Fibroblast of lung (primary cell): Measurements from ENCODE around the gene SH3PXD2A. TPM values are rescaled to one million over a fixed set of nuclear protein-coding genes. Genes with fewer than 3 reads are reported as not detected.

ENCODE experiments used
- DNase-seq, 2 donors: peaks; one replicate each; pipeline versions ENCODE4 v3.0.0 to v3.0.0-alpha.2; 2010; ENCODE audit warnings: low read depth in 2 of 2
- H2AFZ ChIP-seq: 2 replicates; pipeline ENCODE4 v1.5.1; 2012; ENCODE audit warnings: low read length, control low read depth, inconsistent platforms
- H3K27ac ChIP-seq: 2 replicates; pipeline ENCODE4 v1.5.1; 2011; ENCODE audit warnings: low read length, control low read depth; ENCODE audit not compliant: insufficient read depth
- H3K27me3 ChIP-seq: 2 replicates; pipeline ENCODE4 v1.5.1; 2011; ENCODE audit warnings: mild to moderate bottlenecking, low read length; ENCODE audit not compliant: control insufficient read depth, insufficient read depth
- H3K36me3 ChIP-seq: 2 replicates; pipeline ENCODE4 v1.5.1; 2011; ENCODE audit warnings: low read length; ENCODE audit not compliant: control insufficient read depth, insufficient read depth
- H3K4me1 ChIP-seq: 2 replicates; pipeline ENCODE4 v1.5.1; 2011; ENCODE audit warnings: low read length; ENCODE audit not compliant: control insufficient read depth, insufficient read depth; ENCODE audit errors: extremely low read depth
- H3K4me2 ChIP-seq: 2 replicates; pipeline ENCODE4 v1.5.1; 2011; ENCODE audit warnings: low read length, control low read depth; ENCODE audit not compliant: insufficient read depth; ENCODE audit errors: extremely low read depth
- H3K4me3 ChIP-seq, 4 experiments: fragments of 200-600 bp in 1 of 4; sonication (generic) in 1 of 4; replicated peaks in 1 of 4; 2 replicates each; pipeline ENCODE4 v1.5.1; 2011 to 2016; ENCODE audit warnings: low read length in 4 of 4, low read depth in 3 of 4, mild to moderate bottlenecking in 3 of 4, control low read depth in 2 of 4, inconsistent platforms in 1 of 4, mixed read lengths in 1 of 4; ENCODE audit not compliant: insufficient read depth in 1 of 4; ENCODE audit errors: control extremely low read depth in 1 of 4
- H3K79me2 ChIP-seq: 2 replicates; pipeline ENCODE4 v1.5.1; 2012; ENCODE audit warnings: mild to moderate bottlenecking, low read length, inconsistent platforms; ENCODE audit not compliant: control insufficient read depth, insufficient read depth
- H3K9ac ChIP-seq: 2 replicates; pipeline ENCODE4 v1.5.1; 2011; ENCODE audit warnings: mild to moderate bottlenecking, low read length, control low read depth; ENCODE audit not compliant: insufficient read depth
- H3K9me3 ChIP-seq: 2 replicates; pipeline ENCODE4 v1.5.1; 2012; ENCODE audit warnings: low read depth, low read length; ENCODE audit not compliant: control insufficient read depth, insufficient read depth
- H4K20me1 ChIP-seq: 2 replicates; pipeline ENCODE4 v1.5.1; 2011; ENCODE audit warnings: low read length; ENCODE audit not compliant: control insufficient read depth, insufficient read depth; ENCODE audit errors: extremely low read depth
- EZH2 ChIP-seq: IDR thresholded peaks from 2 replicates; pipeline ENCODE4 v1.5.1; 2012; ENCODE audit warnings: low read length, control low read depth, mild to moderate bottlenecking; ENCODE audit errors: missing control alignments
- polyA plus RNA-seq, 2 donors: library from polyadenylated mRNA; depleted of rRNA in 1 of 2; stranded (reverse) in 1 of 2; unstranded in 1 of 2; fragments of >200 nt; gene quantifications; 2 replicates each; pipeline ENCODE4 v1.2.1, GENCODE V29; 2011 to 2012; ENCODE audit warnings: missing spikeins in 1 of 2
- total RNA-seq: library from RNA; depleted of rRNA; stranded (reverse); fragments of >200 nt; gene quantifications from 2 replicates; pipeline ENCODE4 v1.2.1, GENCODE V29; 2014
- TF ChIP-seq, protein P1 (sequence below), 2 donors: IDR thresholded peaks in 1 of 2; conservative IDR thresholded peaks in 1 of 2; 1 replicate in 1 of 2; 2 replicates in 1 of 2; pipeline ENCODE4 v1.5.1; 2011 to 2012; ENCODE audit warnings: low read length in 2 of 2, control low read depth in 1 of 2, inconsistent platforms in 1 of 2, low read depth in 1 of 2, mild to moderate bottlenecking in 1 of 2

Gene SH3PXD2A
- total and polyA plus RNA-seq, 2 donors (not counting 1 experiment from before 2014, with no cell fraction given): 25.5 to 33.2 TPM

DNA sequence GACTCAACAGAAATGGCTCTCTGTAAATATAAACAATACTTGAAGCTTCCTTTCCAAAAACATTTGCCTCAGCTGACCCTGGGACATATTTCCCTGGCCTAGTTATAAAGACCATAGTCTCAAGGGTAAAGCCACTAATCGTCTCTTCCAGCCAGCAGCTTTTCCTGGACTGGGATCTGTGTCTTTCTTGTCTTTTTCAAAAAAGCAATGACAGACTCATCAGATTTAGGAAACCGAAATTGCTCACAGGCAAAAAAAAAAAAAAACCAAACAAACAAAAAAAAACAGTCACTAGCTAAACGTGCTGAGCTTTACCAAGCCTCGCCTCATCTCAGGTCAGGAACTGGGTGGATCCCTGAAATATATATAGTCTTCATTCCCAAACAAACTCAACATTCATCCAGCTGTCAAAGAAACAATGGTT, 39.1 kb upstream of the SH3PXD2A start:
- Histone ChIP-seq H3K79me2 (no peaks in the 10 kb centered on the region), H3K27ac (peak overlapping the region; percentile 65), H3K4me2 (peak overlapping the region; percentile 28), H4K20me1 (no peaks in the 10 kb centered on the region), H3K9ac (no peak overlapping the region), H2AFZ (no peak overlapping the region), H3K36me3 (peaks cover 5% of the 10 kb centered on the region), H3K9me3 (no peaks in the 10 kb centered on the region), H3K4me3 (no peak overlapping the region), H3K4me1 (peaks cover 17% of the 10 kb centered on the region), H3K27me3 (no peaks in the 10 kb centered on the region)
- DNase-seq: peak in 1 of 2 donors; percentile 52
- TF ChIP-seq EZH2: no peak
- TF ChIP-seq, protein P1, sequence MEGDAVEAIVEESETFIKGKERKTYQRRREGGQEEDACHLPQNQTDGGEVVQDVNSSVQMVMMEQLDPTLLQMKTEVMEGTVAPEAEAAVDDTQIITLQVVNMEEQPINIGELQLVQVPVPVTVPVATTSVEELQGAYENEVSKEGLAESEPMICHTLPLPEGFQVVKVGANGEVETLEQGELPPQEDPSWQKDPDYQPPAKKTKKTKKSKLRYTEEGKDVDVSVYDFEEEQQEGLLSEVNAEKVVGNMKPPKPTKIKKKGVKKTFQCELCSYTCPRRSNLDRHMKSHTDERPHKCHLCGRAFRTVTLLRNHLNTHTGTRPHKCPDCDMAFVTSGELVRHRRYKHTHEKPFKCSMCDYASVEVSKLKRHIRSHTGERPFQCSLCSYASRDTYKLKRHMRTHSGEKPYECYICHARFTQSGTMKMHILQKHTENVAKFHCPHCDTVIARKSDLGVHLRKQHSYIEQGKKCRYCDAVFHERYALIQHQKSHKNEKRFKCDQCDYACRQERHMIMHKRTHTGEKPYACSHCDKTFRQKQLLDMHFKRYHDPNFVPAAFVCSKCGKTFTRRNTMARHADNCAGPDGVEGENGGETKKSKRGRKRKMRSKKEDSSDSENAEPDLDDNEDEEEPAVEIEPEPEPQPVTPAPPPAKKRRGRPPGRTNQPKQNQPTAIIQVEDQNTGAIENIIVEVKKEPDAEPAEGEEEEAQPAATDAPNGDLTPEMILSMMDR (conservative IDR thresholded peaks at IDR 0.05 in 1 of 2, IDR thresholded peaks at IDR 0.05 in 1 of 2; ENCODE audit: low read depth in 1 of 2, low read length in 2 of 2): no peak

DNA sequence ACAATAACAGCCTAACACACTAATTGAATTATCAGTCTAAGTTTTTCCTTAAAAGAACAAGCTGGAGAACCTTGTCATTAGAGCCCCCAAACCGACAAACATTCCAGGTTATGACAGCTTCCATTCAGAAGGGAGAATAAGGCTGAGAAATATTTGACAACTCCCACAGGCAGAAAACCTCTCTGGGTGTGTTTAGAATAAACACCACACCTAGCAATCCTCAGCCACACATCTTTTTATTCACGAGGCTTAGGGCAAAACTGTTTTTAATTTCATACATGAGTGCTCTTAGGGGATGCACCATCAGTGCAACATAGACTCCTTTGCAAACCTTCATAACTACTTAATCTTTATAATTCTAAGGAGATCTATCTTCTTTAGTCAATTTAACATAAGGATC, 38.4 kb upstream of the SH3PXD2A start:
- no peak overlapping the region for H3K4me3 ChIP-seq
- peaks cover 5% of the 10 kb centered on the region for H3K36me3 ChIP-seq
- no peaks in the 10 kb centered on the region for H3K79me2 ChIP-seq
- H3K27me3 ChIP-seq: no peaks in the 10 kb centered on the region
- no peaks in the 10 kb centered on the region for H4K20me1 ChIP-seq
- peak overlapping the region; percentile 65 for H3K27ac ChIP-seq
- no peak overlapping the region for H3K9ac ChIP-seq
- no peak overlapping the region for H2AFZ ChIP-seq
- H3K9me3 ChIP-seq: no peaks in the 10 kb centered on the region
- no peak for TF ChIP-seq EZH2
- TF ChIP-seq, protein P1 (conservative IDR thresholded peaks at IDR 0.05 in 1 of 2, IDR thresholded peaks at IDR 0.05 in 1 of 2; ENCODE audit: low read depth in 1 of 2, low read length in 2 of 2): no peak
- H3K4me1 ChIP-seq: peaks cover 19% of the 10 kb centered on the region
- no peak for DNase-seq
- H3K4me2 ChIP-seq: peak overlapping the region; percentile 28

DNA sequence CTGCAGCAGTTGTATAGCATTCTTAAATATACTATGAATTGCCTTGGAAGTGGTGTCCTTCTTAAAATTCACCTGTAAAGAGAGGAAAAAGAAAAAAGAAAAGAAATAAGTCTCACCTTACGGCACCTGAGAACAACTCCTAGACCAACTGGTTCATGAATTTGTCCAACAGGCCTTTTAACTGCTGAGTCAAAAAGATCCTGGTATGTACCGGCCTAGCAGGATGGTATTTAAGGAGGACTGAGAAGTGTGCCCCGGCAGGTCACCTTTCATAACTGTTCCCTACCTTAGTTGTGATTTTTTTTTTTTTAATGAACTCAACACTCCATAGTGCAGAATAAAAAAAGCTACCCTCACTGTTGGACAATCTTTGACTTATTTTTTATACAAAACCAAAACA, 36.8 kb upstream of the SH3PXD2A start:
- Histone ChIP-seq H2AFZ (no peak overlapping the region), H3K27ac (no peak overlapping the region), H3K4me3 (no peak overlapping the region), H3K4me2 (no peak overlapping the region), H3K4me1 (peaks cover 30% of the 10 kb centered on the region), H3K27me3 (no peaks in the 10 kb centered on the region), H4K20me1 (no peaks in the 10 kb centered on the region), H3K9ac (no peak overlapping the region), H3K9me3 (no peaks in the 10 kb centered on the region), H3K36me3 (peaks cover 3% of the 10 kb centered on the region), H3K79me2 (no peaks in the 10 kb centered on the region)
- no peak for TF ChIP-seq EZH2
- TF ChIP-seq, protein P1 (conservative IDR thresholded peaks at IDR 0.05 in 1 of 2, IDR thresholded peaks at IDR 0.05 in 1 of 2; ENCODE audit: low read depth in 1 of 2, low read length in 2 of 2): no peak
- DNase-seq: no peak
